GM23248 (cell line): ENCODE measurements around the gene ATP6V1E1. TPM values are rescaled to one million over a fixed set of nuclear protein-coding genes. Genes with fewer than 3 reads are reported as not detected.

Experiments
- DNase-seq: peaks from one replicate; pipeline ENCODE4 v3.0.0-alpha.2; 2015
- H2AFZ ChIP-seq: fragments of 200-600 bp; sonication (generic); 2 replicates; pipeline ENCODE4 v1.6.1; 2016; ENCODE audit warnings: antibody characterized with exemption
- H3F3A ChIP-seq: fragments of 200-600 bp; sonication (generic); 2 replicates; pipeline ENCODE4 v1.6.1; 2016; ENCODE audit warnings: mild to moderate bottlenecking, antibody characterized with exemption, mixed run types; ENCODE audit not compliant: insufficient read depth
- H3K27ac ChIP-seq: fragments of 200-600 bp; sonication (generic); 2 replicates; pipeline ENCODE4 v1.5.1; 2016; ENCODE audit warnings: mild to moderate bottlenecking
- H3K27me3 ChIP-seq: fragments of 200-600 bp; sonication (generic); replicated peaks from 2 replicates; pipeline ENCODE4 v1.6.1; 2016; ENCODE audit warnings: mild to moderate bottlenecking; ENCODE audit not compliant: insufficient read depth
- H3K36me3 ChIP-seq: fragments of 200-600 bp; sonication (generic); 2 replicates; pipeline ENCODE4 v1.6.1; 2016; ENCODE audit warnings: low read depth, mild to moderate bottlenecking
- H3K4me1 ChIP-seq: fragments of 200-600 bp; sonication (generic); 2 replicates; pipeline ENCODE4 v1.6.1; 2016; ENCODE audit warnings: mild to moderate bottlenecking; ENCODE audit not compliant: insufficient read depth
- H3K4me2 ChIP-seq: fragments of 200-600 bp; sonication (generic); one replicate; pipeline ENCODE4 v1.6.1; 2016; ENCODE audit warnings: mild to moderate bottlenecking; ENCODE audit not compliant: unreplicated experiment
- H3K4me3 ChIP-seq: fragments of 200-600 bp; sonication (generic); 2 replicates; pipeline ENCODE4 v1.5.1; 2016; ENCODE audit warnings: mild to moderate bottlenecking
- H3K79me2 ChIP-seq: fragments of 200-600 bp; sonication (generic); 2 replicates; pipeline ENCODE4 v1.6.1; 2016; ENCODE audit warnings: mild to moderate bottlenecking; ENCODE audit not compliant: insufficient read depth
- H3K9ac ChIP-seq: fragments of 200-600 bp; sonication (generic); 2 replicates; pipeline ENCODE4 v1.6.1; 2016; ENCODE audit warnings: mild to moderate bottlenecking
- H3K9me2 ChIP-seq: fragments of 200-600 bp; sonication (generic); 2 replicates; pipeline ENCODE4 v1.6.1; 2016; ENCODE audit warnings: mixed run types, mild to moderate bottlenecking, moderate library complexity; ENCODE audit not compliant: insufficient read depth
- H3K9me3 ChIP-seq: fragments of 200-600 bp; sonication (generic); one replicate; pipeline ENCODE4 v1.6.1; 2017; ENCODE audit warnings: low read depth
- H4K20me1 ChIP-seq: fragments of 200-600 bp; sonication (generic); 2 replicates; pipeline ENCODE4 v1.6.0; 2016; ENCODE audit not compliant: insufficient read depth
- EZH2 ChIP-seq: fragments of 200-600 bp; sonication (generic); IDR thresholded peaks from 2 replicates; pipeline ENCODE4 v1.6.1; 2018; ENCODE audit warnings: antibody characterized with exemption, mild to moderate bottlenecking; ENCODE audit not compliant: insufficient read depth, poor library complexity, severe bottlenecking
- EZH2phosphoT487 ChIP-seq: fragments of 200-600 bp; sonication (generic); IDR thresholded peaks from 2 replicates; pipeline ENCODE4 v1.6.1; 2018; ENCODE audit warnings: antibody characterized with exemption, moderate library complexity, mild to moderate bottlenecking, low read depth; ENCODE audit not compliant: insufficient read depth
- WGBS, 2 experiments: methylation state at CpG; one replicate each; pipeline ENCODE4 v1.1.6; 2015 to 2017; ENCODE audit warnings: low lambda C conversion rate in 2 of 2, low coverage in 1 of 2; ENCODE audit errors: missing lambda C conversion rate in 2 of 2; 5-methylcytosine and 5-hydroxymethylcytosine counted together
- in situ Hi-C: fragments of 300-500 bp; cut with MboI; formaldehyde crosslinking; loops from 2 replicates; pipeline ENCODE4 v1.15.0; 2020
- polyA plus RNA-seq: library from polyadenylated mRNA; unstranded; fragments of >200 nt; fragmentation: Nextera tagmentation; extraction: Ambion mirVana; gene quantifications from 2 replicates; pipeline ENCODE4 v1.2.1, GENCODE V29; 2016
- total RNA-seq: library from RNA; depleted of rRNA; stranded (reverse); fragments of >200 nt; shearing (Covaris generic); gene quantifications from 2 replicates; pipeline ENCODE4 v1.2.3, GENCODE V29; 2014

The ATP6V1E1 gene
- total and polyA plus RNA-seq, 2 experiments from 2014 or later: 113 to 131 TPM

DNA sequence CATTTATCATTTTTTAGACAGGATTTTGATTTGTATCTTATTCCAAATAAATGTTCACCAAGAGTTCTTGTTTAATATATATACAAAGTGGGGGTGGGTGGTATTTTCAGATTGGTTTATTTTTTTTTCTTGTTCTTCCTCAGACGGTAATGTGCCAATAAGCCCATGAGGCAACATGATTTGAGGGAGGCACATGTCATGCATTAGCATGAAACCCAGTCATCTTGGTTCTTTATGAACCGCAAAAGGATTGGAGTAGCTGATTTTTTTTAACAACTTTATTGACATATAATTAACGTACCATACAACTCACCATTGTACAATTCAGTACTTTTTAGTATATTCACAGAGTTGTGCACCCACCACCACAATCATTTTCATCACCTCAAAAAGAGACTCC, 12.7 kb upstream of the ATP6V1E1 start:
- Histone ChIP-seq H3K27ac (no peak overlapping the region), H3K27me3 (no peaks in the 10 kb centered on the region), H3K36me3 (peaks cover 6% of the 10 kb centered on the region; the same call in 1 of the 2 replicates), H3K79me2 (peaks cover 71% of the 10 kb centered on the region), H3K4me3 (no peak overlapping the region), H2AFZ (no peak overlapping the region), H3K9ac (no peak overlapping the region), H3K4me2 (no peak overlapping the region), H3F3A (peaks cover 27% of the 10 kb centered on the region), H3K4me1 (peaks cover 17% of the 10 kb centered on the region; the same call in 1 of the 2 replicates), H3K9me3 (no peaks in the 10 kb centered on the region), H3K9me2 (no peaks in the 10 kb centered on the region), H4K20me1 (no peaks in the 10 kb centered on the region)
- in situ Hi-C loops: no loop called here
- 37% methylated on average over 3 of the region's 3 CpGs for WGBS, 2 experiments
- no peak for DNase-seq
- TF ChIP-seq EZH2phosphoT487 (no peak), EZH2 (no peak)

DNA sequence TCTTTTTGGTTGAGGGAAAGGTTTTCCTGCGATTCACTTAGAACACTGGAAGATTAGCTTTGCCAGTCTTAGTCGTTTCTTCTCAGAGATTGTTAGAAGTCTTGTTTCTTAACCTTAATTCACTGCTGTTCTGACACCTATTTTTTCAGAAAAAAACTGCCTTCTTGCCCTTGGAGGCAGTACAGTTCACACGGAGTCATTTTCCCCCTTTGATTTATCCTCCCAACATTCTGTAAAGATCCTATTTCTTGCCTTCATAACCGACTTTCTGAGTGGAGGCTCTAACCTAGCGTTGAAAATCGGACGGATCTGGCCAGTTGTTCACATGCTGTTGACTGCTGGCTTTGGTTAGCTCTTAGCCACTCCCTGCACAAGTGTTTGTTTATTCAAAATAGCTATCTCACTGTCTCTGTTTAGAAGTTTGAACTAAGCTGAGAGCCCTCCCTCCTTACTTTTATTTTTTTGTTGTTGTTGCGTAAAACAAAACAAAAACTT, 10.7 kb upstream of the ATP6V1E1 start:
- Histone ChIP-seq H3K27me3 (no peaks in the 10 kb centered on the region), H3K36me3 (0 out of 2 replicates have a peak, but pooled peaks cover under 1% of the 10 kb centered on the region), H3K9ac (peak overlapping the region; percentile 91), H3F3A (peaks cover 22% of the 10 kb centered on the region), H3K9me2 (no peaks in the 10 kb centered on the region), H3K4me2 (peak overlapping the region; percentile 96), H3K27ac (peak overlapping the region; percentile 86), H3K4me1 (peaks cover 21% of the 10 kb centered on the region), H3K79me2 (peaks cover 51% of the 10 kb centered on the region), H4K20me1 (no peaks in the 10 kb centered on the region), H3K4me3 (peak overlapping the region; percentile 85), H2AFZ (peak overlapping the region; percentile 87), H3K9me3 (no peaks in the 10 kb centered on the region)
- peak; percentile 79 for DNase-seq
- 0 to 2% methylated on average over 8 of the region's 8 CpGs for WGBS, 2 experiments
- in situ Hi-C loops: no loop called here
- TF ChIP-seq EZH2 (no peak), EZH2phosphoT487 (no peak)

DNA sequence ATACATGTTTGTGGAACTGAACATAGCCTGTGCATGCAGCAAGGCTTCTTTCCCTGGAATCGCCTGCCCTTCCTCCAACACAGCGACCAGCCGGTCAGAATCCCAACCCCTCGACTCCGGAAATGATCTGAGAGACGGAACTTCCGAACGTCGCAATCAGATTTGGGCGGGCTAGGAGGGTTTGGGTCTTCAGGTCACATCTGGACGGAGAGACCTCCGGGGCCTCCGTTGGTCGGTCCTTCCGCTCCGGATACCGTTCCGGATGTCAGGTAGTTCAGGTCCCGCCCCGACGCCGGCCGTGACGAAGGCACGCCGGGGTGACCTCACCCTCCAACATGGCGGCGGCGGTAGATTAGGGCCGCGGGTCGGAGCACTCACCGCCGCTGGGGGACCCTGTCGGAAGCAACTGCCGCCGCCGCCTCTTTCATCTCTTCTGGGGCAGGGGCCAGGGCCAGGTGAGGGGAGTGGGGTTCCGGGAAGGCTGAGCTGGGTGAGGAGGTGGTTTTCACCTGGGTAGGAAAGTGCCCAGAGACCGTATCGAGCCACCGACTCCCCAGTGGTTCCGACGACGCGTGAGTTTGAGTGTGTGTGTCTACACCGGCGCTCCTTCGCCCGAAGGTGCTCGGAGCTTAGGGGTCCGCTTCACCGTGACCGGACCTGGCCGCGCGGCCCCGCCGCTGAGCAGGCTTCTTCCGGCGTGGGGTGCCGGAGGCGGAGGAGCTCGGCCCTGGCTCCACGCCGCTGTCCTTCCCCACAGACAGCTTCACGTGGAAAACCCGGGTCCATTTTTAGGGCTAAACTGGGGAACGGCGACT, 10.1 kb upstream of the ATP6V1E1 start, which contains the start of gene BCL2L13:
Gene BCL2L13 (plus strand): TSS at position 326 of the 815 bp plus-strand sequence. CDS start 16,955 bp downstream, outside the sequence.
- peaks cover 24% of the 10 kb centered on the region for H3F3A ChIP-seq
- H3K4me2 ChIP-seq: peak within 1 kb of the TSS; percentile 96
- no peaks in the 10 kb centered on the region for H3K9me3 ChIP-seq
- no peak for TF ChIP-seq EZH2
- no peak for TF ChIP-seq EZH2phosphoT487
- no peaks in the 10 kb centered on the region for H3K27me3 ChIP-seq
- H3K4me3 ChIP-seq: peak within 1 kb of the TSS; percentile 85
- 0 to 1% methylated on average over 68 to 70 of the region's 70 CpGs for WGBS, 2 experiments
- H4K20me1 ChIP-seq: no peaks in the 10 kb centered on the region
- H3K36me3 ChIP-seq: no peaks in the 10 kb centered on the region
- peak within 1 kb of the TSS; percentile 86 for H3K27ac ChIP-seq
- DNase-seq: peak; percentile 94
- no peaks in the 10 kb centered on the region for H3K9me2 ChIP-seq
- in situ Hi-C loops: no loop called here
- peak within 1 kb of the TSS; percentile 91 for H3K9ac ChIP-seq
- H3K79me2 ChIP-seq: peaks cover 45% of the 10 kb centered on the region
- peaks cover 24% of the 10 kb centered on the region for H3K4me1 ChIP-seq
- H2AFZ ChIP-seq: peak within 1 kb of the TSS; percentile 87

DNA sequence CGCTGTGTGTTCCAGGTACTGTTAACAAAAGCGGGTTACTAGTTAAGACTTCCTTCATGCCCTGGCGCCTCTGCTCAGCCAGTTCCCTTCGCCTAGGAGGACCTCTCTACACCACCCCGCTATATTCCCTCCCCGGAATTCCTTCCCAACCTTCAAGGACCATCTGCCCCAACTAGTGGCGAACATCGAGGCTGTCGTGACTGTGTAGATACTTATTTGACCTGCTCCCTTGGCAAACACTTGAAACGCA, 9.6 kb upstream of the ATP6V1E1 start:
- Histone ChIP-seq H3K36me3 (no peaks in the 10 kb centered on the region), H3K27me3 (no peaks in the 10 kb centered on the region), H3K79me2 (peaks cover 39% of the 10 kb centered on the region), H3K4me1 (peaks cover 29% of the 10 kb centered on the region), H3K9me3 (no peaks in the 10 kb centered on the region), H3F3A (peaks cover 30% of the 10 kb centered on the region), H3K27ac (peak overlapping the region; percentile 86), H3K4me3 (peak overlapping the region; percentile 85), H2AFZ (peak overlapping the region; percentile 87), H4K20me1 (no peaks in the 10 kb centered on the region), H3K9ac (peak overlapping the region; percentile 91), H3K9me2 (no peaks in the 10 kb centered on the region), H3K4me2 (peak overlapping the region; percentile 96)
- peak; percentile 79 for DNase-seq
- 8 to 10% methylated on average over 10 of the region's 10 CpGs for WGBS, 2 experiments
- TF ChIP-seq EZH2phosphoT487: no peak
- no peak for TF ChIP-seq EZH2
- in situ Hi-C loops: no loop called here
